Stimulated activated CD4-positive, alpha-beta T cell treated with anti-CD3 and anti-CD28 coated beads, Interleukin-12 subunit alpha, Interleukin-12 subunit beta, amount 100 ng/mL, for 24 hours (primary cell): ENCODE measurements around the gene MAEA.
A peak's percentile ranks its signal among the peaks of the same experiment; 100 is the strongest.

Experiments
- DNase-seq, 2 experiments: peaks; one replicate each; pipeline ENCODE4 v3.0.0-alpha.2; 2020; ENCODE audit warnings: low read depth in 2 of 2

MAEA gene

GRCh38 chr4:1249731-1250526 lies 39.8 kb upstream of the MAEA start:
- DNase-seq: peak in 1 of 2 experiments; percentile 33

- DNase-seq: no peak
Observed at GRCh38 chr4:1250527-1250812, 39.2 kb upstream of the MAEA start.

GRCh38 chr4:1250921-1251772 lies 38.5 kb upstream of the MAEA start:
- no peak for DNase-seq

GRCh38 chr4:1251773-1252066 lies 38.0 kb upstream of the MAEA start:
- no peak for DNase-seq

GRCh38 chr4:1252928-1253492 lies 36.7 kb upstream of the MAEA start:
- DNase-seq: no peak

GRCh38 chr4:1253831-1254230 lies 35.9 kb upstream of the MAEA start:
- no peak for DNase-seq

GRCh38 chr4:1255151-1255550 lies 34.5 kb upstream of the MAEA start:
- DNase-seq: no peak

GRCh38 chr4:1255699-1256098 lies 34.0 kb upstream of the MAEA start:
- no peak for DNase-seq

- DNase-seq: no peak
Observed at GRCh38 chr4:1258457-1258856, 31.2 kb upstream of the MAEA start.

GRCh38 chr4:1259966-1260365 lies 29.7 kb upstream of the MAEA start:
- DNase-seq: no peak

GRCh38 chr4:1260418-1261106 lies 29.1 kb upstream of the MAEA start:
- no peak for DNase-seq

GRCh38 chr4:1261107-1261928 lies 28.4 kb upstream of the MAEA start:
- DNase-seq: no peak

- no peak for DNase-seq
Observed at GRCh38 chr4:1264942-1265341, 24.7 kb upstream of the MAEA start.

GRCh38 chr4:1265351-1265750 lies 24.3 kb upstream of the MAEA start:
- DNase-seq: no peak

- no peak for DNase-seq
Observed at GRCh38 chr4:1266881-1267763, 22.6 kb upstream of the MAEA start.

GRCh38 chr4:1269209-1269608 lies 20.5 kb upstream of the MAEA start:
- DNase-seq: no peak

- no peak for DNase-seq
Observed at GRCh38 chr4:1271686-1272085, 18.0 kb upstream of the MAEA start.

GRCh38 chr4:1274871-1275270 lies 14.8 kb upstream of the MAEA start:
- no peak for DNase-seq

GRCh38 chr4:1276984-1277383 lies 12.7 kb upstream of the MAEA start:
- no peak for DNase-seq
